Measurements from ENCODE around the gene RFXANK. TPM values are rescaled to one million over a fixed set of nuclear protein-coding genes. Genes with fewer than 3 reads are reported as not detected.
"Not testable (repeated sequence)": the region's sequence is repeated elsewhere in the genome, so short reads cannot be mapped to it uniquely, and the experiment has no call there.

Gene RFXANK
- total and polyA plus RNA-seq, 3 experiments from 2014 or later, result 71.2 to 101 (median 98.4) TPM

DNA sequence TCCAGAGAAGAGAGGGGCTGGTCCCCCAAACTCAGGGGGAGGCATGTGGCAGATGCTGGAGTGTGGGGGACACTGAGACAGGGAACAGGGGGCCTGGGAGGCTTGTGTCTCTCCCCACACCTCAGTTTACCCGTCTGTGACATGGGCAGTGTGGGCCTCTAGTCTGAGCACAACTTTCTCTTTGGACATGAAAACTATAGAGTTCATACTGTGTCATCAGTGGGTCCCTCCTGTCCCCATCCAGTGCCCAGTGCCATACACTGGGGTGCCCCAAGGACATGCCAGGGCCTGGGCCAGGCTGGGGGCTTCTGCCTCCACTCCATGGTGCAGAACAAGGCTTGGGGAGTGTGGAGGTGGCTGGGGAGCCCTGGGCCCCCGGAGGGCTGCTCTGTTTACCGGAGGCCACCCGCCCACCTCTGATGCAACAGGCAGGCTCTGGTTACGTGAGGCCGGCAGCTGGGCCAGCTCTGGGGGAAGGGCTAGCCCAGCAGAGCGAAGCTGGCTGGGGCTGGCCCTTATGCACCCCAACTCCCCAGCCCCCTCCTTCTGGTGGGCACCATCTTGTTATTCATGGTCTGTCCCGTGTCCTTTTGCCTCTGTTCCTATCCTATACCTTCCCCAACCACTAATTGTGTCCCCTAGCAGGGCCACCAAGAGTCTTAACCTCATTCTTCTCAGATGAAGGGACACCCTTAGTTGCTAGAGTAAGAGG lies 20.1 kb upstream of the RFXANK start:
- Histone ChIP-seq H3K27ac (ENCODE audit: low read depth, low read length) (no peak overlapping the region), H3K4me3 (ENCODE audit: low read length) (no peak overlapping the region), H3K36me3 (ENCODE audit: insufficient read depth, low read length) (no peaks in the 10 kb centered on the region), H3K9me3 (ENCODE audit: low read length) (no peaks in the 10 kb centered on the region), H3K4me1 (ENCODE audit: insufficient read depth, low read length) (peaks cover 8% of the 10 kb centered on the region), H3K27me3 (ENCODE audit: insufficient read depth, low read length, poor library complexity, severe bottlenecking) (no peaks in the 10 kb centered on the region)
- Mint-ChIP-seq H3K4me1 (peaks cover 14 to 20% (median 15%) of the 10 kb centered on the region in 3 donors), H3K36me3 (peaks cover 0 to 13% (median 3%) of the 10 kb centered on the region in 3 donors), H3K4me3 (peak overlapping the region in 1 of 7 donors; percentile 29), H3K9me3 (no peaks in the 10 kb centered on the region), H3K27me3 (peaks cover 3 to 8% of the 10 kb centered on the region in 2 donors), H3K27ac (no peak overlapping the region)
- POLR2A ChIA-PET, result no interaction called here
- DNase-seq, result no peak
- CTCF ChIA-PET, result interaction anchor here (2.9 kb wide), 1 partner anchor 15 kb away, joined by 8 read pairs; no protein-coding TSS in a partner anchor

DNA sequence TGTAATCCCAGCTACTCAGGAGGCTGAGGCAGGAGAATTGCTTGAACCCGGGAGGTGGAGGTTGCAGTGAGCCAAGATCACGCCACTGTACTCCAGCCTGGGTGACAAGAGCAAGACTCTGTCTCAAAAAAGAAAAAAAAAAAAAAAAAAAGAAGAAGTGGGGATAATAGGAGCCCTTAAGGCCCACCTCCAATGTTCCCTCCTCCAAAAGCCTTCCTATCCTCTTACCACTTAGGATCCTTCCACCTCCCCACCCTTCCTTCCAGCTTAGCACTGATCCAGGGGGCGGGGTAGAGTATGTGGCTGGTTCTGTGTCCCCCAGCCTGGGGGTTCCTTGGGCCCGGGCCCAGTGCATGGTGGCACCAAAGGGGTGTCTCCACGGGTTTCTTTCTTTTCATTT lies 18.8 kb upstream of the RFXANK start:
- H3K9me3 ChIP-seq (ENCODE audit: low read length); H3K27me3 Mint-ChIP-seq; H3K4me3 Mint-ChIP-seq; H3K4me1 ChIP-seq (ENCODE audit: insufficient read depth, low read length); POLR2A ChIA-PET; H3K4me3 ChIP-seq (ENCODE audit: low read length); H3K27ac Mint-ChIP-seq; H3K27me3 ChIP-seq (ENCODE audit: insufficient read depth, low read length, poor library complexity, severe bottlenecking); DNase-seq; H3K9me3 Mint-ChIP-seq; H3K36me3 ChIP-seq (ENCODE audit: insufficient read depth, low read length); H3K27ac ChIP-seq (ENCODE audit: low read depth, low read length): not testable (repeated sequence)
- CTCF ChIA-PET, result interaction anchor here (1.2 to 2.9 kb wide), 2 partner anchors 16 to 20 kb away, joined by 3 to 8 read pairs; no protein-coding TSS in a partner anchor
- Mint-ChIP-seq H3K4me1 (peaks cover 14 to 20% (median 15%) of the 10 kb centered on the region in 3 donors), H3K36me3 (peaks cover 0 to 22% (median 0%) of the 10 kb centered on the region in 3 donors)

- Histone ChIP-seq H3K27ac (ENCODE audit: low read depth, low read length) (no peak overlapping the region), H3K4me3 (ENCODE audit: low read length) (no peak overlapping the region), H3K27me3 (ENCODE audit: insufficient read depth, low read length, poor library complexity, severe bottlenecking) (no peaks in the 10 kb centered on the region), H3K36me3 (ENCODE audit: insufficient read depth, low read length) (peaks cover 4% of the 10 kb centered on the region), H3K9me3 (ENCODE audit: low read length) (no peaks in the 10 kb centered on the region), H3K4me1 (ENCODE audit: insufficient read depth, low read length) (no peaks in the 10 kb centered on the region)
- H3K27me3 Mint-ChIP-seq, result no peaks in the 10 kb centered on the region
- DNase-seq, result no peak
- no peak overlapping the region for H3K4me3 Mint-ChIP-seq
- CTCF ChIA-PET, result interaction anchor here (1.7 to 1.9 kb wide), 3 partner anchors 14 to 126 kb away, joined by 4 to 5 read pairs (median 4); partner anchors contain the start of genes BORCS8 and RFXANK
- H3K27ac Mint-ChIP-seq, result no peak overlapping the region
- POLR2A ChIA-PET, result interaction anchor here (0.7 kb wide), 1 partner anchor 32 kb away, joined by 3 read pairs; no protein-coding TSS in a partner anchor
- peaks cover 0 to 3% (median 2%) of the 10 kb centered on the region in 3 donors for H3K4me1 Mint-ChIP-seq
- peaks cover 0 to 50% (median 3%) of the 10 kb centered on the region in 3 donors for H3K36me3 Mint-ChIP-seq
- H3K9me3 Mint-ChIP-seq, result no peaks in the 10 kb centered on the region
Observed at GRCh38 chr19:19176950-19177349, 15.1 kb upstream of the RFXANK start.

DNA sequence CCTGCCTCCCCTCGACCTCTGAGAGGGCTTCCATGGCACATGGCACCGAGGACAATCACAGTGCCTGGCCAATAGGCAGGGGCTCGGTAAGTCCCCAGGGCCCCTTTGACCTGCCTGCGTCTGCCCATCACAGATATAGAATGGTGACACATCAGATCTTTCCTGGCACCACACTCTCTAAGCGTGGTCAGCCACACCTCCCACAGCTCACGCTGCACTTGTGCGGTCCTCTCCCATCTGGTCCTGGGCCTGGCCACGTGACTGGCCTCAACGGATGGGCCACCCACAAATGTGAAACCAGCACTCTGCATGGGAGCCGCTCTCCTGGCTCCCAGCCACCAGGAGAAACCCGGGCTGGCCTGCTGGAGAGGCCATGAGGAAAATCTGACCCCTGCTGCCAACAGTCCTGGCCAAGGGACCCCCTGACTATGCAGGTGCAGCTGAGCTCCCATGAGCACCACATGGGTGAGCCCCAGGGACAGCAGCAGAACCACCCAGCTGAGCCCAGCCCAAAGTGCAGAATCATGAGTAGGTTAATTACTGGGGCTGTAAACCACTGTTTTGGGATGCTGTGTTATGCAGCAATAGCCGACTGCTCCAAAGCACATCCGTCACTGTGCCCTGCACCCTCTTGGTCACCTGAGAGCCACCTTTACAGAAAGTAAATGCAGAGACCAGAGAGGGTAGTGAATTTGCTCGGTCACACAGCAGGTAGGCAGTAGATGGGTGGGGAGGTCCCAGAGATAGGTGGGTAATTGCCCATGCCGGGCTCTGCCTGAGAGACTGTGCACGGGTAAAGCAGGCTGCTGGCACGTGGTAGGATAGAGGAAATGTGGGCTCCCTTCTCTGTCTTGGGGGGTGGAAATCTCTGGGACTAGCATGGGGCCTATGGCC lies 12.3 kb upstream of the RFXANK start:
- H3K27me3 ChIP-seq (ENCODE audit: insufficient read depth, low read length, poor library complexity, severe bottlenecking), result no peaks in the 10 kb centered on the region
- no peaks in the 10 kb centered on the region for H3K9me3 ChIP-seq (ENCODE audit: low read length)
- H3K9me3 Mint-ChIP-seq, result no peaks in the 10 kb centered on the region
- no peak overlapping the region for H3K4me3 Mint-ChIP-seq
- no peak overlapping the region for H3K4me3 ChIP-seq (ENCODE audit: low read length)
- H3K27me3 Mint-ChIP-seq, result no peaks in the 10 kb centered on the region
- ChIA-PET POLR2A (no interaction called here), CTCF (interaction anchor here (1.8 kb wide), 1 partner anchor 46 kb away, joined by 5 read pairs; no protein-coding TSS in a partner anchor)
- H3K4me1 ChIP-seq (ENCODE audit: insufficient read depth, low read length), result no peaks in the 10 kb centered on the region
- H3K27ac Mint-ChIP-seq, result no peak overlapping the region
- no peak overlapping the region for H3K27ac ChIP-seq (ENCODE audit: low read depth, low read length)
- no peak for DNase-seq
- peaks cover 0 to 3% (median 2%) of the 10 kb centered on the region in 3 donors for H3K4me1 Mint-ChIP-seq
- peaks cover 0 to 63% (median 6%) of the 10 kb centered on the region in 3 donors for H3K36me3 Mint-ChIP-seq
- peaks cover 4% of the 10 kb centered on the region for H3K36me3 ChIP-seq (ENCODE audit: insufficient read depth, low read length)

GRCh38 chr19:19181488-19181998 lies 10.5 kb upstream of the RFXANK start:
- Histone ChIP-seq H3K9me3 (ENCODE audit: low read length) (no peaks in the 10 kb centered on the region), H3K4me1 (ENCODE audit: insufficient read depth, low read length) (no peaks in the 10 kb centered on the region), H3K27me3 (ENCODE audit: insufficient read depth, low read length, poor library complexity, severe bottlenecking) (no peaks in the 10 kb centered on the region), H3K36me3 (ENCODE audit: insufficient read depth, low read length) (peaks cover 4% of the 10 kb centered on the region), H3K27ac (ENCODE audit: low read depth, low read length) (no peak overlapping the region), H3K4me3 (ENCODE audit: low read length) (no peak overlapping the region)
- no peaks in the 10 kb centered on the region for H3K27me3 Mint-ChIP-seq
- no peak for DNase-seq
- H3K4me3 Mint-ChIP-seq, result no peak overlapping the region
- peak overlapping the region in 1 of 8 donors; percentile 36 for H3K27ac Mint-ChIP-seq
- peaks cover 6 to 8% (median 7%) of the 10 kb centered on the region in 3 donors for H3K4me1 Mint-ChIP-seq
- no peaks in the 10 kb centered on the region for H3K9me3 Mint-ChIP-seq
- POLR2A ChIA-PET, result no interaction called here
- CTCF ChIA-PET, result no interaction called here
- H3K36me3 Mint-ChIP-seq, result peaks cover 0 to 68% (median 6%) of the 10 kb centered on the region in 3 donors

GRCh38 chr19:19185853-19186740 lies 6.0 kb upstream of the RFXANK start:
- Mint-ChIP-seq H3K27ac (peak overlapping the region in 5 of 8 donors; percentile 17 to 68 (median 64)), H3K9me3 (no peaks in the 10 kb centered on the region), H3K27me3 (peaks cover 0 to 2% of the 10 kb centered on the region in 2 donors), H3K4me3 (peak overlapping the region in 1 of 7 donors; percentile 62), H3K36me3 (peaks cover 0 to 47% (median 4%) of the 10 kb centered on the region in 3 donors), H3K4me1 (peaks cover 26 to 35% (median 29%) of the 10 kb centered on the region in 3 donors)
- Histone ChIP-seq H3K27me3 (ENCODE audit: insufficient read depth, low read length, poor library complexity, severe bottlenecking) (no peaks in the 10 kb centered on the region), H3K9me3 (ENCODE audit: low read length) (no peaks in the 10 kb centered on the region), H3K4me1 (ENCODE audit: insufficient read depth, low read length) (peaks cover 14% of the 10 kb centered on the region), H3K4me3 (ENCODE audit: low read length) (no peak overlapping the region), H3K27ac (ENCODE audit: low read depth, low read length) (no peak overlapping the region), H3K36me3 (ENCODE audit: insufficient read depth, low read length) (no peaks in the 10 kb centered on the region)
- ChIA-PET CTCF (interaction anchor here (1.1 to 2.0 kb wide), 3 partner anchors 20 to 46 kb away, joined by 3 to 5 read pairs (median 3); no protein-coding TSS in a partner anchor), POLR2A (no interaction called here)
- DNase-seq, result peak; percentile 50 to 72 (median 58)

- no peak overlapping the region for H3K27ac Mint-ChIP-seq
- Histone ChIP-seq H3K9me3 (ENCODE audit: low read length) (no peaks in the 10 kb centered on the region), H3K4me3 (ENCODE audit: low read length) (no peak overlapping the region), H3K36me3 (ENCODE audit: insufficient read depth, low read length) (no peaks in the 10 kb centered on the region), H3K4me1 (ENCODE audit: insufficient read depth, low read length) (peaks cover 16% of the 10 kb centered on the region), H3K27ac (ENCODE audit: low read depth, low read length) (no peak overlapping the region), H3K27me3 (ENCODE audit: insufficient read depth, low read length, poor library complexity, severe bottlenecking) (no peaks in the 10 kb centered on the region)
- CTCF ChIA-PET, result interaction anchor here (1.7 to 2.0 kb wide), 2 partner anchors 12 to 38 kb away, joined by 3 to 5 read pairs; no protein-coding TSS in a partner anchor
- H3K27me3 Mint-ChIP-seq, result peaks cover 0 to 2% of the 10 kb centered on the region in 2 donors
- peak overlapping the region in 1 of 7 donors; percentile 62 for H3K4me3 Mint-ChIP-seq
- H3K9me3 Mint-ChIP-seq, result no peaks in the 10 kb centered on the region
- peaks cover 0 to 44% (median 4%) of the 10 kb centered on the region in 3 donors for H3K36me3 Mint-ChIP-seq
- POLR2A ChIA-PET, result no interaction called here
- H3K4me1 Mint-ChIP-seq, result peaks cover 27 to 42% (median 33%) of the 10 kb centered on the region in 3 donors
- DNase-seq, result no peak
Observed at GRCh38 chr19:19186742-19187141, 5.3 kb upstream of the RFXANK start.
